BJ (cell line): ENCODE data around the gene WWOX. TPM values are rescaled to one million over a fixed set of nuclear protein-coding genes. Genes with fewer than 3 reads are reported as not detected.

ENCODE experiments used
- CTCF ChIA-PET: fragments of 350-600 bp; formaldehyde crosslinking; extraction: SDS; loops from one replicate; lab custom pipeline; 2021; ENCODE audit warnings: antibody characterized with exemption, inconsistent platforms; lab: Yijun Ruan, JAX
- POLR2A ChIA-PET: fragments of 300-600 bp; sonication (Branson Sonifier 250); formaldehyde crosslinking; extraction: SDS; loops from one replicate; lab custom pipeline; 2021; ENCODE audit warnings: antibody characterized with exemption; lab: Charles Lee
- DNase-seq: peaks from one replicate; pipeline ENCODE4 v3.0.0-alpha.2; 2011; ENCODE audit warnings: low read depth
- H3K27me3 ChIP-seq: 2 replicates; pipeline ENCODE4 v1.6.0; 2011; ENCODE audit warnings: low read length; ENCODE audit not compliant: control insufficient read depth, insufficient read depth
- H3K36me3 ChIP-seq: 2 replicates; pipeline ENCODE4 v1.5.1; 2011; ENCODE audit warnings: low read length; ENCODE audit not compliant: control insufficient read depth, insufficient read depth
- H3K4me3 ChIP-seq: 2 replicates; pipeline ENCODE4 v1.5.1; 2011; ENCODE audit warnings: low read depth, mild to moderate bottlenecking, control low read depth, low read length
- CTCF ChIP-seq: IDR thresholded peaks from 2 replicates; pipeline ENCODE4 v1.5.1; 2011; ENCODE audit warnings: low read depth, mild to moderate bottlenecking, control low read depth, inconsistent platforms, low read length, moderate library complexity; ENCODE audit not compliant: insufficient read depth
- polyA plus RNA-seq: library from polyadenylated mRNA; depleted of rRNA; stranded (reverse); fragments of >200 nt; gene quantifications from 2 replicates; pipeline ENCODE4 v1.2.3, GENCODE V29; 2011

The WWOX gene
- polyA plus RNA-seq, 1 experiment = 3.1 TPM

- Histone ChIP-seq H3K36me3 (no peaks in the 10 kb centered on the region), H3K4me3 (no peak overlapping the region), H3K27me3 (no peaks in the 10 kb centered on the region)
- ChIA-PET CTCF (no interaction called here), POLR2A (no interaction called here)
- no peak for TF ChIP-seq CTCF
- no peak for DNase-seq
These were observed 871.2 kb downstream of the WWOX start for GRCh38 chr16:78970650-78971049.

DNA sequence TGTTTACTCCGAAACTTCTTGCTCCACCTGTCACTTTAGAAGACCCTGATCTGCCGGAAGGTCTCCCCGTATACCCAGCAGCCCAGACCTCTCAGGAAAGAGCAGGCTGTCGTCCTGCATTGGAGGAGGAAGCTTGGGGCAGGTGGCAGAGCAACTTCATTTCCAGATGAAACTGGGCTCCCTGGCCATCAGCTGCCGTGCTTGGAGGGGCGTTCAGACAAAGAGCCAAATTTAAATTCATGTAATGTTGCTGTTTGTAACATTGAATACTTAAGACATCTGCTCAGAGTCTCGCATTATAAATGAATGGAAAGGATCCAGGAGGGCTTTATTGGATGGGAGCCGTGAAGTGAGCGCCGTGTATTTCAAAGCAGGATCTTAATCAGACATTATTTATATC, 872.6 kb downstream of the WWOX start:
- no peak for DNase-seq
- no peak for TF ChIP-seq CTCF
- no peak overlapping the region for H3K4me3 ChIP-seq
- ChIA-PET CTCF (no interaction called here), POLR2A (no interaction called here)
- no peaks in the 10 kb centered on the region for H3K27me3 ChIP-seq
- no peaks in the 10 kb centered on the region for H3K36me3 ChIP-seq

DNA sequence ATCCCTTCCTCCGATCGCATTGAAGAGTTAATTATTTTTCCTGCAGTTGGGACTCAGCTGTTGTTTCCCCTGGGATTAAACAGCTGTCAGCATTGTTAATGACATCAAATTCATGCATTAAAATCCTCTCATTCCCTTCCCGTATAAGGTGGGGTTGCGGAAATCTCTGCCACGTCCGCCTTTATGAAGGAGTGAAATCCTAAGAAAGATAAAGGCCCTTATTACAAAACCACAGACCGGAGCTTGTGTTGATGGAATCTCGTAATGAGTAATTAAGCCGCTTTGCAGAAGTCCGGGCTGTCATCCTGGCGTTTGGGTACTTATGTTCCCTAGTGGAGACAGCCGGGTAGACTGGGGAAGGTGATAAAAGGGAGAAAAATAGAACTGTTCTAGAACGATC, 873.5 kb downstream of the WWOX start:
- TF ChIP-seq CTCF = no peak
- DNase-seq = no peak
- CTCF ChIA-PET = no interaction called here
- no peaks in the 10 kb centered on the region for H3K27me3 ChIP-seq
- no peak overlapping the region for H3K4me3 ChIP-seq
- POLR2A ChIA-PET = no interaction called here
- H3K36me3 ChIP-seq = no peaks in the 10 kb centered on the region

- ChIA-PET CTCF (no interaction called here), POLR2A (no interaction called here)
- TF ChIP-seq CTCF = no peak
- Histone ChIP-seq H3K27me3 (no peaks in the 10 kb centered on the region), H3K4me3 (no peak overlapping the region), H3K36me3 (no peaks in the 10 kb centered on the region)
- DNase-seq = no peak
These were observed 876.8 kb downstream of the WWOX start for GRCh38 chr16:78976212-78976611.

- TF ChIP-seq CTCF = no peak
- Histone ChIP-seq H3K27me3 (no peaks in the 10 kb centered on the region), H3K4me3 (no peak overlapping the region), H3K36me3 (no peaks in the 10 kb centered on the region)
- DNase-seq = no peak
- POLR2A ChIA-PET = no interaction called here
- CTCF ChIA-PET = no interaction called here
These were observed 881.4 kb downstream of the WWOX start for GRCh38 chr16:78980825-78981224.
